Small intestine (tissue), 7 donors: ENCODE measurements around the gene RNF19B. TPM values are rescaled to one million over a fixed set of nuclear protein-coding genes. Genes with fewer than 3 reads are reported as not detected.

Experiments used
- DNase-seq, 2 donors: peaks; one replicate each; pipeline versions ENCODE4 v3.0.0 to v3.0.0-alpha.2; 2013
- FAIRE-seq: peaks from 2 replicates; lab custom pipeline; 2012; peaks lifted over from hg19 to GRCh38; lab: Jason Lieb, UNC
- H3K27ac ChIP-seq, 3 donors: one replicate each; pipeline ENCODE4 v1.5.1; 2013; ENCODE audit warnings: low read length in 2 of 3, mild to moderate bottlenecking in 2 of 3, control low read depth in 1 of 3, inconsistent platforms in 1 of 3, low read depth in 1 of 3, moderate library complexity in 1 of 3
- H3K27me3 ChIP-seq, 3 donors: one replicate each; pipeline ENCODE4 v1.6.1; 2013; ENCODE audit warnings: low read length in 3 of 3, inconsistent platforms in 1 of 3; ENCODE audit not compliant: control insufficient read depth in 3 of 3, insufficient read depth in 3 of 3
- H3K36me3 ChIP-seq, 3 donors: one replicate each; pipeline ENCODE4 v1.6.1; 2013; ENCODE audit warnings: low read length in 3 of 3, inconsistent platforms in 1 of 3, low read depth in 1 of 3, mild to moderate bottlenecking in 1 of 3, moderate library complexity in 1 of 3; ENCODE audit not compliant: control insufficient read depth in 3 of 3, insufficient read depth in 2 of 3
- H3K4me1 ChIP-seq, 3 donors: one replicate each; pipeline ENCODE4 v1.6.1; 2013; ENCODE audit warnings: low read length in 2 of 3, inconsistent platforms in 1 of 3, low read depth in 1 of 3, mild to moderate bottlenecking in 1 of 3, moderate library complexity in 1 of 3; ENCODE audit not compliant: control insufficient read depth in 3 of 3, insufficient read depth in 2 of 3
- H3K4me3 ChIP-seq, 3 donors: one replicate each; pipeline ENCODE4 v1.5.1; 2013; ENCODE audit warnings: low read length in 3 of 3, control low read depth in 1 of 3, inconsistent platforms in 1 of 3, low read depth in 1 of 3, mild to moderate bottlenecking in 1 of 3, moderate library complexity in 1 of 3
- H3K9me3 ChIP-seq, 2 donors: one replicate each; pipeline ENCODE4 v1.6.1; 2013; ENCODE audit warnings: low read depth in 1 of 2, low read length in 1 of 2; ENCODE audit not compliant: control insufficient read depth in 2 of 2, insufficient read depth in 1 of 2
- WGBS, 3 donors: extraction: QIAGEN DNeasy Blood & Tissue Kit; methylation state at CpG; one replicate each; pipeline ENCODE4 v1.1.7; 2013; 5-methylcytosine and 5-hydroxymethylcytosine counted together
- polyA plus RNA-seq, 4 donors: library from polyadenylated mRNA; stranded (reverse) in 3 of 4; unstranded in 1 of 4; fragments of 200-250 nt in 3 of 4; fragments of 120-200 nt in 1 of 4; gene quantifications; one replicate each; pipeline versions ENCODE4 v1.2.1 to v1.2.3, GENCODE V29; 2013
- donor health status: healthy with polysubstance abuse.
- donor health status: control.
- donor health status: control.
- donor health status: Bipolar disorder and iron deficiency.
- donor health status: healthy.

The RNF19B gene
- polyA plus RNA-seq, 4 donors, result 20.8 to 29.2 (median 28.9) TPM

GRCh38 chr1:32967888-32968568, 3.4 kb upstream of the RNF19B start:
- 63 to 66% (median 66%) methylated on average over 4 of the region's 4 CpGs for WGBS, 3 donors
- Histone ChIP-seq H3K4me1 (no peaks in the 10 kb centered on the region), H3K9me3 (no peaks in the 10 kb centered on the region)

DNA sequence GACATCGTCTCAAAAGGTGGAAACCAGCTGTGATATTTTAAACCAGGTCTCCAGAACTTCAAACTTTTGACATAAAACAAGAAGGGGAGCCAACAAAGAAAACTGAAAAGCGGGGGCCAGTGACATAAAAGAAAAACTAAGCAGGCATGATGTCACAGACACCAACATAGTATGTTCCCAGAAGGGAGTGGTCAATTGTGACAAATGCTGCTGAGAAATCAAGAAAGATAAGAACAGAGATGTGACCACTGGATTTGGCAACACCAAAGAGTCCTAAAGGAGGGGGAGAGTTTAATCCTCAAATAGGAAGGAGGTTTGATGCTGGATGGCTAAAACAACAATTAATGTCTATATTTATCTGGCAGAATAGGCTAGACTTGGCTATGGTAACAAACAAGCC, 2.3 kb upstream of the RNF19B start:
- no peak for FAIRE-seq

More at GRCh38 chr1:32967888-32968568, 3.4 kb upstream of the RNF19B start:
- Histone ChIP-seq H3K4me3 (no peak overlapping the region), H3K36me3 (no peaks in the 10 kb centered on the region), H3K27ac (no peak overlapping the region), H3K27me3 (peaks cover 0 to 17% (median 0%) of the 10 kb centered on the region in 3 donors)
- DNase-seq (no peak), FAIRE-seq (no peak)

DNA sequence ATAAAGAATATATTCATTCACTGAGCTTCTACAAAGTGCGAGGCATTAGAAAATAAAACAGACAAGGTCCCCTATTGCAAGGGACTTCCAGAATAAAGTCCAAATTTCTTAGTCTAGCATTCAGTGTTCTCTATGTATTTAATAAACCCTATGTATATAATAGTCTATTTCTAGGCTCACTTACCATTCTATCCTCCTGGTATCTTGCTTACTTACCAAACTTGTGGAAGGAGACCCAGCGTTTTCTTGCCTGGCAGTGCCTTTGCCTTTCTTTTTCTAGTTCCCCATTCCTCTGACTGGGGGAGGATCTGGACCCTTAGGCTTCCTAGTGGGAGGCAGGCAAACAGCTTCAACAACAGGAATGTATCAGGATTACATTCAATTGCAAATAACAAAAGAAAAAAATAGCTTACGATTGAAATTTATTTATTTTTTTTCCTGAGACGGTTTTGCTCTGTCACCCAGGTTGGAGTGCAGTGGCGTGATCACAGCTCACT, 690 bp upstream of the RNF19B start:
- Histone ChIP-seq H3K4me3 (peak overlapping the region in 1 of 3 donors; percentile 43), H3K4me1 (peaks cover 0 to 6% (median 3%) of the 10 kb centered on the region in 3 donors), H3K27ac (peak overlapping the region in 1 of 3 donors; percentile 73), H3K36me3 (no peaks in the 10 kb centered on the region), H3K9me3 (no peaks in the 10 kb centered on the region), H3K27me3 (no peaks in the 10 kb centered on the region)
- FAIRE-seq (no peak), DNase-seq (no peak)
- 77 to 81% (median 80%) methylated on average over 5 of the region's 5 CpGs for WGBS, 3 donors

More for the DNA sequence above, 2.3 kb upstream of the RNF19B start:
- Histone ChIP-seq H3K27me3 (peaks cover 0 to 10% (median 0%) of the 10 kb centered on the region in 3 donors), H3K9me3 (no peaks in the 10 kb centered on the region), H3K36me3 (no peaks in the 10 kb centered on the region), H3K27ac (no peak overlapping the region), H3K4me3 (no peak overlapping the region), H3K4me1 (peaks cover 0 to 3% (median 0%) of the 10 kb centered on the region in 3 donors)
- no peak for DNase-seq
- WGBS, 3 donors, result 88 to 95% (median 94%) methylated on average over 2 of the region's 2 CpGs

- no peaks in the 10 kb centered on the region for H3K9me3 ChIP-seq
- FAIRE-seq, result no peak
- DNase-seq, result peak; percentile 49 to 76
- H3K4me1 ChIP-seq, result peaks cover 2 to 6% (median 3%) of the 10 kb centered on the region in 3 donors
- no peaks in the 10 kb centered on the region for H3K36me3 ChIP-seq
- H3K4me3 ChIP-seq, result peak overlapping the region; percentile 69 to 99 (median 98)
- no peaks in the 10 kb centered on the region for H3K27me3 ChIP-seq
- WGBS, 3 donors, result 0 to 1% (median 0%) methylated on average over 51 to 78 of the region's 78 CpGs
- H3K27ac ChIP-seq, result peak overlapping the region; percentile 72 to 95 (median 84)
Measured at GRCh38 chr1:32963746-32964460, 706 bp downstream of the RNF19B start.

DNA sequence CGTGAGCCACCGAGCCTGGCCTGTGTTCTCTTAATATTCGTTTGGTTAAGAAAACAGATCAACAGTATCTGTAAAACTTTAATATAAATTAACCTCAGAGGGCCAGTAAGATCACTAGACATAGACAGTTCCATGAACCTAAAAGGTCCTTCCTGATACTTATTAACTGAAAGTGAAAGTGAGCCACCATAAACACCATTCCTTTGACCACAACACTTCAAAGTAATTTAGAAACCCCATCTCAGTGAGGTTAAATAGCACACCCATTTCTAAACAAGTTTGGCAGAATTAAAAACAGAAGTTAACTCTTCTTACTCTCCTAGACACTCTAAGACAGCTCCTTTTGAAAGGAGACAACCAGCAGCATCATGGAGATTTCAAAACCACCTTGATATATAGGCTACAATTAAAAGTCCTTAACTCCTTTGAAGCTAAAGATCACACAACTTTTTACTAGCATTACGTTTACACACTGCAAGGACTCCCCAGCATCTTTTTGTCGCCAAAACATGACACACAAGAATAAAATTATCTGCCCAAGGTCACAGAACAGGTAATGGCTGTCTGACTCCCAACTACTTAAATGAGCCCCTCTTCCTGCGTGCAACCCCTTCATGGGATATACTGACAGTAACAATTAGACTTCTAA, 2.2 kb downstream of the RNF19B start:
- Histone ChIP-seq H3K4me3 (peak overlapping the region; percentile 36 to 99 (median 69)), H3K27ac (peak overlapping the region; percentile 5 to 76 (median 38)), H3K4me1 (peaks cover 2 to 6% (median 3%) of the 10 kb centered on the region in 3 donors), H3K9me3 (no peaks in the 10 kb centered on the region), H3K27me3 (no peaks in the 10 kb centered on the region), H3K36me3 (no peaks in the 10 kb centered on the region)
- WGBS, 3 donors, result 4 to 34% (median 6%) methylated on average over 6 of the region's 6 CpGs
- DNase-seq (peak; percentile 52 to 72), FAIRE-seq (no peak)

GRCh38 chr1:32960819-32961355, 3.7 kb downstream of the RNF19B start:
- FAIRE-seq (no peak), DNase-seq (no peak)
- WGBS, 3 donors, result 67 to 75% (median 68%) methylated on average over 8 of the region's 8 CpGs
- no peaks in the 10 kb centered on the region for H3K36me3 ChIP-seq
- H3K27me3 ChIP-seq, result no peaks in the 10 kb centered on the region
- no peaks in the 10 kb centered on the region for H3K9me3 ChIP-seq
- H3K27ac ChIP-seq, result no peak overlapping the region
- H3K4me3 ChIP-seq, result peak overlapping the region in 1 of 3 donors; percentile 5
- peaks cover 2 to 6% (median 3%) of the 10 kb centered on the region in 3 donors for H3K4me1 ChIP-seq

DNA sequence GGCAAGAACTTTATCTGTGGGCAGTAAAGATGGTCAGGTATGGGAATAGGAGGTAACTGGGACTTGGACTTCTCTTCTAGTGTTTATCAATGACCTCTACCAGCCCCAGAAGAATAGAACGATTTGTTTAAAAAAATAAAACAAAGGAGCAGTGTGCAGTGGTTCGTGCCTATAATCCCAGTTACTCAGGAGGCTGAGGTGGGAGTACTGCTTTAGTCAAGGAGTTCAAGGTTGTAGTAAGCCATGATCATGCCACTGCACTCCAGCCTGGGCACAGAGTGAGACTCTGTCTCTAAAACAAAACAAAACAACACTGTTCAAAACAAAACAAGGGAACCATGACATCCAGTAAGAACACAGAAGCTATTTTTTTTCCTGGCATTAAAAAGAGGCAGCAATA, 4.3 kb downstream of the RNF19B start:
- 19 to 39% (median 31%) methylated on average over 2 of the region's 2 CpGs for WGBS, 3 donors
- H3K36me3 ChIP-seq, result peaks cover 0 to 3% (median 0%) of the 10 kb centered on the region in 3 donors
- no peak for FAIRE-seq
- no peaks in the 10 kb centered on the region for H3K27me3 ChIP-seq
- no peak overlapping the region for H3K27ac ChIP-seq
- DNase-seq, result no peak
- H3K4me3 ChIP-seq, result no peak overlapping the region
- no peaks in the 10 kb centered on the region for H3K9me3 ChIP-seq
- H3K4me1 ChIP-seq, result peaks cover 2 to 6% (median 3%) of the 10 kb centered on the region in 3 donors

DNA sequence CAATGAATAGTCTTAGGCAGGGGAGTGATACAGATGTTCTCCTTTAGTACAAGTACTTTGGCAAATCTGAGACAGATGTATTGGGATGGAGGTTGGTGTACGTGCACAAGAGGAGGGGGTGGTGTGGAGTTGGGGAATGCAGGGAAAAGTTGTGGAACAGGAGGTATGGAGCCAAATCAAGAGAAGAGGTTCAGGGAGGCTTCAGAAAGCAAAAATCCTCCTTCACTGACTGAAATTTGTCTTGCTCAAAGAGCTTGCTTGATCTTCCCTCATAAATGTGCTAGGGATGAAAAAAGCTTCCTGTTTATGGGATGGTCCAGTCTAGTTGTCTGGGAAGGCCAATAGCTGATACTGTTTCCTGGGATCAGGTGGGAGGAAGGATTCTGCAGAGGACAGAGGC, 5.8 kb downstream of the RNF19B start:
- Histone ChIP-seq H3K4me1 (peaks cover 2 to 6% (median 3%) of the 10 kb centered on the region in 3 donors), H3K36me3 (peaks cover 0 to 3% (median 0%) of the 10 kb centered on the region in 3 donors), H3K27me3 (no peaks in the 10 kb centered on the region), H3K4me3 (no peak overlapping the region), H3K27ac (no peak overlapping the region), H3K9me3 (no peaks in the 10 kb centered on the region)
- FAIRE-seq (no peak), DNase-seq (no peak)
- WGBS, 3 donors, result 87 to 95% (median 88%) methylated on average over 1 of the region's 1 CpG
